Kidney epithelial cell (primary cell): Measurements from ENCODE around the gene ATP5MC2. TPM values are rescaled to one million over a fixed set of nuclear protein-coding genes. Genes with fewer than 3 reads are reported as not detected.

ENCODE experiments used
- total RNA-seq: library from RNA; depleted of rRNA; stranded (reverse); fragments of >200 nt; gene quantifications from 2 replicates; pipeline ENCODE4 v1.2.3, GENCODE V29; 2015

ATP5MC2 gene
- total RNA-seq, 1 donor from 2014 or later = 299 TPM

Other genes with a start within 250 kb of the ATP5MC2 start
- 82.7 and 91.4 TPM in 2 replicates for gene PRR13, start 234.3 kb downstream of the ATP5MC2 start, total RNA-seq
- 350 and 379 TPM in 2 replicates for gene PCBP2, start 224.0 kb downstream of the ATP5MC2 start, total RNA-seq
- 12.3 and 18.6 TPM in 2 replicates for gene MAP3K12, start 176.6 kb downstream of the ATP5MC2 start, total RNA-seq
- 59.4 and 62.0 TPM in 2 replicates for gene TARBP2, start 174.8 kb downstream of the ATP5MC2 start, total RNA-seq
- gene NPFF, start 168.6 kb downstream of the ATP5MC2 start, total RNA-seq = 3.0 TPM in 1 of 2 replicates, not detected in the other
- 14.2 and 26.6 TPM in 2 replicates for gene ATF7, start 49.7 kb downstream of the ATP5MC2 start, total RNA-seq
- 57.6 and 68.4 TPM in 2 replicates for gene CALCOCO1, start 51.4 kb upstream of the ATP5MC2 start, total RNA-seq
- gene CISTR, start 75.9 kb upstream of the ATP5MC2 start, total RNA-seq = not detected in 2 replicates